ENCODE results near the gene VAC14. TPM values are rescaled to one million over a fixed set of nuclear protein-coding genes. Genes with fewer than 3 reads are reported as not detected.

VAC14 gene
- total RNA-seq, 4 donors from 2014 or later: 25.7 to 49.5 (median 40.4) TPM

DNA sequence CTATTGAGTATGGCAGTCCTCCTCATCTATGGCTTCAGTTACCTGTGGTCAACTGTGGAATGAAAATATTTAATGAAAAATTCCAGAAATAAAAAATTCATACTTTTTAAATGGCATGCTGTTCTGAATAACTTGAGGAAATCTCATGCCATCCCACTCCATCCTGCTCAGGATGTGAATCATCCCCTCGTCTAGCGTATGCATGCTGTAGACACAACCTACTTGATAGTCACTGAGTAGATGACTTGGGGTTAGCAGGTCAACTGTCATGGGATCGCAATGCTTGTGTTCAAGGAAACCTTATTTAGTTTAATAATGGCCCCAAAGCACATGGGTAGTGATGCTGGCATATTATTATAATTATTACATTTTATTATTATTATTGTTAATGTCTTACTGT lies 4.8 kb upstream of the VAC14 start:
- no peak overlapping the region for H3K27ac ChIP-seq
- no peaks in the 10 kb centered on the region for H3K27me3 ChIP-seq
- DNase-seq (ENCODE audit: low spot score in 2 of 2): no peak
- H3K4me1 ChIP-seq: peaks cover 0 to 5% (median 0%) of the 10 kb centered on the region in 4 donors
- TF ChIP-seq CTCF (IDR thresholded peaks at IDR 0.05) (no peak), EP300 (IDR thresholded peaks at IDR 0.05) (no peak), POLR2A (IDR thresholded peaks at IDR 0.05) (no peak)
- H3K36me3 ChIP-seq: no peaks in the 10 kb centered on the region
- H3K9me3 ChIP-seq: peaks cover 0 to 8% (median 0%) of the 10 kb centered on the region in 4 donors
- 69 to 77% methylated on average over 3 of the region's 3 CpGs for WGBS, 2 donors
- H3K4me3 ChIP-seq: no peak overlapping the region

DNA sequence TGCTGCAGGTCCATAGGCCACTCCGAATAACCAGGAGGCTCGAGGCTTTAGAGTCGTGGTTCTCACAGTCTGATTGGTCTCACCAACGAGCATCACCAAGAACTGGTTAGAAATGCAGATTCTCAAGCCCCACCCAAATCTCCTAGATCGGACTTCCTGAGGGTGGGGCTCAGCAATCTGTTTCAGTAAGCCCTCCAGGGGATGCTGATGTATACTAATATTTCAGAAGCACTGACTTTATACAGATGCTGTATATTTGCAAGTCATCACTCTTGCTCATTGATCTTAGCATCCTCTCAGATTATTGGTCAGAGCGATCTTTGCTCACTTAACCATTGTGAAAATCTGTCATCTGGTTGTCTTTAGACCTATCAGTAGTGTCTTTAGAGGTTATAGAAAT lies 4.4 kb upstream of the VAC14 start:
- H3K36me3 ChIP-seq: no peaks in the 10 kb centered on the region
- H3K4me3 ChIP-seq: no peak overlapping the region
- peaks cover 0 to 7% (median 1%) of the 10 kb centered on the region in 4 donors for H3K4me1 ChIP-seq
- DNase-seq (ENCODE audit: low spot score in 2 of 2): no peak
- no peak for TF ChIP-seq EP300 (IDR thresholded peaks at IDR 0.05)
- H3K27ac ChIP-seq: no peak overlapping the region
- H3K9me3 ChIP-seq: peaks cover 0 to 8% (median 0%) of the 10 kb centered on the region in 4 donors
- 65 to 76% methylated on average over 6 of the region's 6 CpGs for WGBS, 2 donors
- H3K27me3 ChIP-seq: no peaks in the 10 kb centered on the region

DNA sequence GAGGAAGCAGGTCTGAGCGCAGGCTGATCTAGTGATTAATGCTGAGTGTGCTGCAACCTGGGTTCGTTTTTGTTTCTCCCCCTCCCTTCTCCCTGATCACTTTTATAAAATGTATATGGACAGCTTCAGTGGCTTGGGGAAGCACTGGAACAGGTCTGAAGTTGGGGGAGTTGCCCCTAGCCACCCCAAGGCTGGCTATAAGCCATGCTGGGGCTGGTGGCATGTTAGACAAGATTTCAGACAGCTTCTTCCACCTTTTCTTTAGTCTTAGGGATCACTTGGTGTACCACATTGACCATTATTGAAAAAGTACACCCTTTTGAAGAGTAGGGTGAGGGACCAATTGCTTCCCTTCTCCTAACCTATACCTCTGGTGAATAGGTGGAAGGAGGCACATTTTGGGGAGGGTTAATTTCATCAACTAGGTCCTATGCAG lies 3.8 kb upstream of the VAC14 start:
- H3K9me3 ChIP-seq: peaks cover 0 to 8% (median 0%) of the 10 kb centered on the region in 4 donors
- no peak for TF ChIP-seq CTCF (IDR thresholded peaks at IDR 0.05)
- TF ChIP-seq EP300 (IDR thresholded peaks at IDR 0.05): no peak
- no peak for TF ChIP-seq POLR2A (IDR thresholded peaks at IDR 0.05)
- H3K4me3 ChIP-seq: no peak overlapping the region
- 50 to 55% methylated on average over 2 of the region's 2 CpGs for WGBS, 2 donors
- no peak for DNase-seq (ENCODE audit: low spot score in 2 of 2)
- H3K27me3 ChIP-seq: no peaks in the 10 kb centered on the region
- H3K4me1 ChIP-seq: peaks cover 0 to 13% (median 8%) of the 10 kb centered on the region in 4 donors
- H3K27ac ChIP-seq: no peak overlapping the region
- H3K36me3 ChIP-seq: no peaks in the 10 kb centered on the region

- no peak for DNase-seq (ENCODE audit: low spot score in 2 of 2)
- 65 to 74% methylated on average over 8 of the region's 8 CpGs for WGBS, 2 donors
- peaks cover 0 to 19% (median 12%) of the 10 kb centered on the region in 4 donors for H3K4me1 ChIP-seq
These were observed 3.3 kb upstream of the VAC14 start for GRCh38 chr16:70804153-70804733.

DNA sequence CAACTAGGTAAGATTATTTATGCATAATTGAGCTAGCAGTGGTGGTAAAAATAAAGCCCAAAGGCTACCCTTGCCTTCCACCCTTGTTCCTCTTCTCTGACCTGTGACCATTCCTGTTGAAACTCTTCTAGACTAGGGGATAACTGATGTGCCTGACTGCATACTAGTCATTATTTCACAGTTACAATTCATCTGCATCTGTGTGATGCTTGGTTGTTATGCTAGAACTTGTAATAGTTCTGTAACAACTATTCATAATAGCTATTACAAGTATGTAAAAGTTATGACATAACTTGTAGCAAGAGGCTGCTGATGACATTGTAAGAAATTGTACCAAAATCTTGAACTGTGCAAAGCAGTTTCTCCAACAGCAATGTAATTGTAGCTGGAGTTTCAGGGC lies 2.4 kb upstream of the VAC14 start:
- DNase-seq (ENCODE audit: low spot score in 2 of 2): no peak
- Histone ChIP-seq H3K36me3 (peaks cover 0 to 2% (median 0%) of the 10 kb centered on the region in 3 donors), H3K27ac (no peak overlapping the region), H3K4me3 (no peak overlapping the region), H3K9me3 (peaks cover 0 to 8% (median 0%) of the 10 kb centered on the region in 4 donors), H3K4me1 (peaks cover 0 to 24% (median 12%) of the 10 kb centered on the region in 4 donors), H3K27me3 (no peaks in the 10 kb centered on the region)
- TF ChIP-seq EP300 (IDR thresholded peaks at IDR 0.05): no peak
- TF ChIP-seq CTCF (IDR thresholded peaks at IDR 0.05): no peak
- no peak for TF ChIP-seq POLR2A (IDR thresholded peaks at IDR 0.05)

More at GRCh38 chr16:70804153-70804733, 3.3 kb upstream of the VAC14 start:
- no peaks in the 10 kb centered on the region for H3K27me3 ChIP-seq
- no peaks in the 10 kb centered on the region for H3K36me3 ChIP-seq
- no peak overlapping the region for H3K4me3 ChIP-seq
- peaks cover 0 to 8% (median 0%) of the 10 kb centered on the region in 4 donors for H3K9me3 ChIP-seq
- TF ChIP-seq CTCF (IDR thresholded peaks at IDR 0.05): no peak
- no peak for TF ChIP-seq POLR2A (IDR thresholded peaks at IDR 0.05)
- TF ChIP-seq EP300 (IDR thresholded peaks at IDR 0.05): no peak
- no peak overlapping the region for H3K27ac ChIP-seq
